Smooth muscle cell (in vitro differentiated cells): Measurements from ENCODE around the gene GLRB. TPM values are rescaled to one million over a fixed set of nuclear protein-coding genes. Genes with fewer than 3 reads are reported as not detected.
A peak's percentile ranks its signal among the peaks of the same experiment; 100 is the strongest.

Source experiments
- DNase-seq: peaks from one replicate; lab custom pipeline; 2025; ENCODE audit not compliant: unreplicated experiment; lab: John Stamatoyannopoulos, UW
- H2AFZ ChIP-seq: fragments of 200-600 bp; sonication (generic); 2 replicates; pipeline ENCODE4 v1.6.0; 2016; ENCODE audit warnings: antibody characterized with exemption, low read depth, mild to moderate bottlenecking
- H3F3A ChIP-seq: fragments of 200-600 bp; sonication (generic); 2 replicates; pipeline ENCODE4 v1.6.0; 2017; ENCODE audit warnings: antibody characterized with exemption, low read depth
- H3K27ac ChIP-seq: fragments of 200-600 bp; sonication (generic); 2 replicates; pipeline ENCODE4 v1.5.1; 2016; ENCODE audit warnings: low read depth, mild to moderate bottlenecking
- H3K27me3 ChIP-seq: fragments of 200-600 bp; sonication (generic); 2 replicates; pipeline ENCODE4 v1.6.1; 2016; ENCODE audit warnings: low read depth, mild to moderate bottlenecking
- H3K36me3 ChIP-seq: fragments of 200-600 bp; sonication (generic); 2 replicates; pipeline ENCODE4 v1.5.1; 2016; ENCODE audit warnings: low read depth
- H3K4me1 ChIP-seq: fragments of 200-600 bp; sonication (generic); 2 replicates; pipeline ENCODE4 v1.5.1; 2016; ENCODE audit warnings: low read depth
- H3K4me2 ChIP-seq: fragments of 200-600 bp; sonication (generic); 2 replicates; pipeline ENCODE4 v1.6.0; 2016; ENCODE audit warnings: mild to moderate bottlenecking
- H3K4me3 ChIP-seq: fragments of 200-600 bp; sonication (generic); 2 replicates; pipeline ENCODE4 v1.5.1; 2016; ENCODE audit warnings: mild to moderate bottlenecking
- H3K79me2 ChIP-seq: fragments of 200-600 bp; sonication (generic); 2 replicates; pipeline ENCODE4 v1.6.0; 2016; ENCODE audit warnings: low read depth, mild to moderate bottlenecking
- H3K9ac ChIP-seq: fragments of 200-600 bp; sonication (generic); 2 replicates; pipeline ENCODE4 v1.6.0; 2016; ENCODE audit warnings: low read depth
- H3K9me3 ChIP-seq: fragments of 200-600 bp; sonication (generic); replicated peaks from 2 replicates; pipeline ENCODE4 v1.5.1; 2016; ENCODE audit warnings: low read depth
- H4K20me1 ChIP-seq: fragments of 200-600 bp; sonication (generic); 2 replicates; pipeline ENCODE4 v1.6.0; 2016; ENCODE audit warnings: low read depth
- CTCF ChIP-seq: fragments of 200-600 bp; sonication (generic); IDR thresholded peaks from 2 replicates; pipeline ENCODE4 v1.5.1; 2017; ENCODE audit warnings: borderline replicate concordance, mild to moderate bottlenecking, antibody characterized with exemption; ENCODE audit not compliant: insufficient read depth, poor library complexity, severe bottlenecking
- WGBS: methylation state at CpG from one replicate; pipeline ENCODE4 v1.1.7; 2016; ENCODE audit warnings: low lambda C conversion rate; 5-methylcytosine and 5-hydroxymethylcytosine counted together
- polyA plus RNA-seq: library from polyadenylated mRNA; unstranded; fragments of >200 nt; fragmentation: Nextera tagmentation; extraction: Ambion mirVana; gene quantifications from 2 replicates; pipeline ENCODE4 v1.2.1, GENCODE V29; 2016
- total RNA-seq: library from RNA; depleted of rRNA; stranded (reverse); fragments of >200 nt; gene quantifications from 2 replicates; pipeline ENCODE4 v1.2.3, GENCODE V29; 2014

GLRB gene
- total and polyA plus RNA-seq, 2 experiments from 2014 or later, result 4.0 to 14.2 TPM

DNA sequence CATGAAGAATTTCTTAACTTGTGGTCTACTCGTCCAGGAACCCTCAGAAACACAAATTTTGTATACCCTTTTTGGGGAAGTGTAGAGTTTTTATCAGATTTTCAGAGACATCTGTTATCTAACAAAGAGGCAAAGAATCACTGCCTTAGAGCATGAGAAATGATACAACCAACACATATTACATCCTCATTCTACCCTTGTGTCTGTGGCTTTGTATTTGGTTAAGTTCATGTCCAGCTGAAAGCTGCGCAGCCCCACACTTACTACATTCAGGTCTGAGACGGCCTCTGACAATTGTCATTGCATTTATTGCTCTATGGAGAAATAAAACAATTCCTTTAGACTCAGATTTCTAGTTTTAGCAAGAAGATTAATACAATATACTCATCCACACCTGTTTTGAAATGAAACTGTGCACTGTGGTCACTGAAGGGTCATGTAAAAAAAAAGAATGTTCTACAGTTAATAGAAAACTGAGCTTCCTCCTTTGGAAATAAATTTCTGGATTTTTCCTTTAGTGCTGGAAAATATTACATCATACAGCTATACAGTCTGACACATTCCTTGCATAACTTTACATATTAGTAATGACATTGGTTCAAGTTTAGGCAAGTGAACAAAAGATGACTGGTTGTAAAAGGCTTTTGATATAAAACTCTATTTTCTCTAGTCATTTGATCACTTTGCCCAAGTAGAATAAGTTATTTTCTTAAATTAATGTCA lies 39.8 kb downstream of the GLRB start:
- H3K4me1 ChIP-seq, result no peaks in the 10 kb centered on the region
- no peaks in the 10 kb centered on the region for H3F3A ChIP-seq
- H2AFZ ChIP-seq, result no peak overlapping the region
- no peaks in the 10 kb centered on the region for H3K9me3 ChIP-seq
- no peaks in the 10 kb centered on the region for H4K20me1 ChIP-seq
- H3K4me3 ChIP-seq, result no peak overlapping the region
- H3K4me2 ChIP-seq, result no peak overlapping the region
- 89% methylated on average over 3 of the region's 3 CpGs for WGBS
- no peaks in the 10 kb centered on the region for H3K79me2 ChIP-seq
- TF ChIP-seq CTCF, result no peak
- H3K27ac ChIP-seq, result peak overlapping the region; percentile 56
- DNase-seq, result no peak
- no peak overlapping the region for H3K9ac ChIP-seq
- H3K36me3 ChIP-seq, result no peaks in the 10 kb centered on the region
- no peaks in the 10 kb centered on the region for H3K27me3 ChIP-seq

- H4K20me1 ChIP-seq, result no peaks in the 10 kb centered on the region
- no peaks in the 10 kb centered on the region for H3K4me1 ChIP-seq
- no peaks in the 10 kb centered on the region for H3K9me3 ChIP-seq
- no peaks in the 10 kb centered on the region for H3F3A ChIP-seq
- H3K79me2 ChIP-seq, result no peaks in the 10 kb centered on the region
- H3K4me3 ChIP-seq, result no peak overlapping the region
- H3K27ac ChIP-seq, result no peak overlapping the region
- WGBS, result 86% methylated on average over 2 of the region's 2 CpGs
- no peak overlapping the region for H3K4me2 ChIP-seq
- no peak for DNase-seq
- H3K27me3 ChIP-seq, result no peaks in the 10 kb centered on the region
- H3K9ac ChIP-seq, result no peak overlapping the region
- TF ChIP-seq CTCF, result no peak
- H2AFZ ChIP-seq, result no peak overlapping the region
- no peaks in the 10 kb centered on the region for H3K36me3 ChIP-seq
These were observed 45.5 kb downstream of the GLRB start for GRCh38 chr4:157121401-157121800.

- H3K4me3 ChIP-seq, result no peak overlapping the region
- no peaks in the 10 kb centered on the region for H3F3A ChIP-seq
- 78% methylated on average over 2 of the region's 2 CpGs for WGBS
- no peak overlapping the region for H3K9ac ChIP-seq
- H3K27ac ChIP-seq, result no peak overlapping the region
- no peaks in the 10 kb centered on the region for H3K4me1 ChIP-seq
- no peaks in the 10 kb centered on the region for H4K20me1 ChIP-seq
- no peak for DNase-seq
- TF ChIP-seq CTCF, result no peak
- H3K4me2 ChIP-seq, result no peak overlapping the region
- peak overlapping the region; percentile 4 for H2AFZ ChIP-seq
- H3K36me3 ChIP-seq, result no peaks in the 10 kb centered on the region
- no peaks in the 10 kb centered on the region for H3K79me2 ChIP-seq
- no peaks in the 10 kb centered on the region for H3K27me3 ChIP-seq
- H3K9me3 ChIP-seq, result no peaks in the 10 kb centered on the region
These were observed 51.6 kb downstream of the GLRB start for GRCh38 chr4:157127571-157127970.

GRCh38 chr4:157128395-157128794 lies 52.4 kb downstream of the GLRB start:
- H3K9ac ChIP-seq, result no peak overlapping the region
- no peak overlapping the region for H3K27ac ChIP-seq
- no peaks in the 10 kb centered on the region for H3K27me3 ChIP-seq
- DNase-seq, result no peak
- H4K20me1 ChIP-seq, result no peaks in the 10 kb centered on the region
- TF ChIP-seq CTCF, result peak; percentile 43
- no peaks in the 10 kb centered on the region for H3K36me3 ChIP-seq
- H3K79me2 ChIP-seq, result no peaks in the 10 kb centered on the region
- no peaks in the 10 kb centered on the region for H3K9me3 ChIP-seq
- H2AFZ ChIP-seq, result no peak overlapping the region
- no peaks in the 10 kb centered on the region for H3K4me1 ChIP-seq
- H3F3A ChIP-seq, result no peaks in the 10 kb centered on the region
- no peak overlapping the region for H3K4me3 ChIP-seq
- H3K4me2 ChIP-seq, result no peak overlapping the region
